NCI-H446 (cell line): ENCODE measurements around the gene TUBD1.
A peak's percentile ranks its signal among the peaks of the same experiment; 100 is the strongest.
"Not testable (repeated sequence)": the region's sequence is repeated elsewhere in the genome, so short reads cannot be mapped to it uniquely, and the experiment has no call there.

Experiments used
- DNase-seq, 2 experiments: peaks; one replicate each; lab custom pipeline; 2025; lab: John Stamatoyannopoulos, UW

The TUBD1 gene

DNA sequence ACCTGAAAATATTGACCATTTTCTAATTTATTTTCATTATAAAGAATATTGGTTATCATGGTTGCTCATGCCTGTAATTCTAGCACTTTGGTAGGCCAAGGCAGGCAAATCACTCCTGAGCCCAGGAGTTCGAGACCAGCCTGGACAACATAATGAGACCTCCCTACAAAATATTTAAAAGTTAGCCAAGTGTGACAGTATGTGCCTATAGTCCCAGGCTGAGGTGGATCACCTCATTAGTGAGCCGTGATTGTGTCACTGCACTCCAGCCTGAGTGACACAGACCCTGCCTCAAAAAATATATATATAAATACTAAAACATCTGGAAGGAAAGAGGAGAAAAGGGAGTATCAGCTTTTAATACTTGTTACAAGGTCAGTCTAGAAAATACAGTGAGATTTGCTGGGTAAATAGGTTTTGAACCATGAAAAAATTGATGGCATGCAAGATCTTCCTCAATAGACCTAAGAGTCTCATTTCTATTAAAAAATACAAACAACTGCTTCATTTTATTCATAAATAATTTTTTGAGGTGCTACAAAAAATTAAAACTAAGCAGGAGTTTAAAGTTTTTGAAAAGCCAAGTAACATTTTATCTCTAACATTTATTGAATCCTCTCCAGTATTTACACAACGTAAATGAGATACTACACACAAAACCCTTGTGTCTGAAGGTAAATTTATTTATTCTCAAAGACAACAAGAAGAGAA is 47.7 kb downstream of the TUBD1 start:
- no peak for DNase-seq

GRCh38 chr17:59842901-59843652 is 49.7 kb downstream of the TUBD1 start:
- no peak for DNase-seq

GRCh38 chr17:59841882-59842263 is 50.9 kb downstream of the TUBD1 start:
- DNase-seq: not testable (repeated sequence)

- DNase-seq: not testable (repeated sequence)
Observed at GRCh38 chr17:59841091-59841881, 51.5 kb downstream of the TUBD1 start.

DNA sequence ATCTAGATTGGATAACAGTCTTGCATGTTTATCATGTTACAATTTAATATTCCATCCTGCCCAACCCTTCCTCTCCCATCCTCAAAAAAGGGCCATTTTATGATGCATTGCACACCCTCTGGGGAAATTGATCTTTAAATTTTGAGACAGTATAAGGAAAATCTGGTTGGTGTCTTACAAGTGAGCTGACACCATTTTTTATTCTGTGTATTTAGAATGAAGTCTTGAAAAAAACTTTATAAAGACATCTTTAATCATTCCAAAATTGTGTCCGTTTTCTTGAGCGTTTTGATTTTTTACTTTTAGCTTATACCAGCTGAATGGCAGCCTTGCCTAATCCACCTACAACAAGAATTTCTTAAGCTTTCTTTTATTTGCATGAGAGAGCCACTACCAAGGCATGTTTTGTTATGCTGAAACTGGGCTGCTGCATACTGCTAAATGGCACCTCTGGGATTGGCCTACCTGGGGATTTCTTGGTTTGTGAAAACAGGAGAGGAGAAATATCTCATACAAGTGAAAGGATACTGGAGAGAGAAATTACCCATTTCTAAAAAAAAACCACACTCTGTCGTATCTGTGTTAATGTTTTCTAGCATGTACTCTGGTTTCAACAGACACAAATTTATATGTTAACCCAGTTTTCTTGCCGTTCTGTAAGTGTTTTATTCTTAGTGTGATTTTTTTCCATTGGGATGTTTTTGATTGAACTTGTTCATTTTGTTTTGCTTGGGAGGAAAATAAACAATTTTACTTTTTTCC is 52.2 kb downstream of the TUBD1 start:
- DNase-seq: no peak

GRCh38 chr17:59839651-59840328 is 53.0 kb downstream of the TUBD1 start:
- DNase-seq: no peak

GRCh38 chr17:59838052-59838916 is 54.5 kb downstream of the TUBD1 start:
- DNase-seq: no peak

- peak in 1 of 2 experiments; percentile 20 for DNase-seq
Observed at GRCh38 chr17:59837308-59838051, 55.3 kb downstream of the TUBD1 start.

- no peak for DNase-seq
Observed at GRCh38 chr17:59832883-59833379, 59.8 kb downstream of the TUBD1 start.

DNA sequence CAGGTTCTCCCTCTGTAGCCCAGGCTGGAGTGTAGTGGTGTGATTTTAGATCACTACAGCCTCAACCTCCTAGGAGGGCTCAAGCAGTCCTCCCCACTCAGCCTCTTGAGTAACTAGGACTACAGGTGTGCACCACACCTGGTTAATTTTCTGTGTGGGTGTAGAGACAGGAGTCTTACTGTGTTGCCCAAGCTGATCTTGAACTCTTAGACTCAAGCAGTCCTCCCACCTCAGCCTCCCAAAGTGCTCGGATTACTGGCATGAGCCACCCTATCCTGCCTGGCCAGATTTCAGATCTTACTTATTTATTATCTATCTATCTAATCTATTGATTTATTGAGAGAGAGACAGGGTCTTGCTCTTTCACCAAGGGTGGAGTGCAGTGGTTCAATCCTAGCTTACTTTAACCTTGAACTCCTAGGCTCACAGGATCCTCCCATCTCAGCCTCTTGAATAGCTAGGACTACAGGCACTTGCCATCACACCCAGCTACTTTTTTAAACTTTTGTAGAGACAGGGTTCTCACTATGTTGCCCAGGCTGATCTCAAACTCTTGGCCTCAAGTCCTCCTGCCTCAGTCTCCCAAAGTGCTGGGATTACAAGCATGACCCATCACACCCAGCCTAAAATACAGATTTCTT is 61.8 kb downstream of the TUBD1 start:
- no peak for DNase-seq

DNA sequence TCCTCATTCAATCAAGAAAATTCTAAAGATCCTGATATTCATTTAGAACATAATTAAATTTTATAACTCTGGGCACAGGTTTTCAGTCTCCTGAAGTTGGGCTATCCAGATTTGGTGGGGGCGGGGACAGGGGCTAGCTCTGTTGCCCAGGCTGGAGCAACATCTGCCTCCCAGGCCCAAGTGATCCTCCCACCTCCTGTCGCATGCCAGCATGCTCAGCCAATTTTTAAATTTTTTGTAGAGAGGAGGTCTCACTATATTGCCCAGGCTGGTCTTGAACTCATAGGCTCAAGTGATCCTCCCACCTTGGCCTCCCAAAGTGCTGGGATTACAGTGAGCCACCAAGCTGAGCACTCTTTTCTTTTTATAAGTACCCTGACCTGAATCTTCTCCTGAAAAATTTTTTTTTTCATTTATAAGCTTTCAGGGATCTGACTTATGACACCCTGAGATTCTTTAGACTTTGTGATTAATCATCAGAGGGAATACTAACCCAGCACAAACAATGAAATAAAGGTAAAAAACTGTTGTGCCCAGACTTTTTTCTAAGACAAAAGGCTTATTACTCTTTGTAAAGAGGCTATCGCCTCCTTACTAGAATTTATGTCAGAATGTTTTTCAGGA is 62.6 kb downstream of the TUBD1 start:
- peak in 1 of 2 experiments; percentile 62 for DNase-seq

DNA sequence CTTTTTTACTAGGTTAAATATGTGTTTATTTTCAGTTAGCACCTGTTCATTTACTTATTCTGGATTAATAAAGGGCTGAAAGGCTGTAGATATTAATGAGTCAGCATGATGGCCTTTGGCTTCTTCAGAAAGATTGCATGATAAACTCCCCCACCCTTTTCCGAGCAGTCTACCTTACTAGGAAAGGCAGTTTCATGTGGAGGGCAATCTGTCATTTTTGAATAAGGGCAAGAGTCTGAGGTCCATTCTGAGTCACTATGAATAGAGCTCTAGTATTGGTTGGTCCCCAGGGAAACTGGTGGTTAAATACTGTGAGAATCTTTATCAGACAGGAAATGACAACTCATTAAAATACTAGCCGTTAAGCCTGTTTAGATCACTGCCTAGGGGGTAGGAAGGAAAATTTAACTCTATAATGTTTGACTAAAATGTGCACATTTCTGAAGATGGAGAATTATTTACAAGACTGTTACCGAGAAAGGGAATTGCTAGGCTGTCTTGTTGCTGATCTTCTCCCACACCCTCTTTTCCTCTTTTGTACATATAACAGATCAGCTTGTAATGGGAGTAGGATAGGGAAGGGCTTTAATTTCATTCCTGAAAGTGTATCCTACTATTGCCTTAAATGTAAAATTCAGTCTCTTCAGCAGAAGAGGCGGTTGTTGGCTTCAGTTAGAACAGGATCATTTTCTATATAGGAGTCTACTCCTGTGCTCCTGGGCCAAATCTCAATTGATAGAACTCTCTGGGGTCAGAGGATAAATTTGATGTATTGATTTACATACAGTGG is 63.3 kb downstream of the TUBD1 start:
- DNase-seq: peak in 1 of 2 experiments; percentile 33

GRCh38 chr17:59828819-59829216 is 63.9 kb downstream of the TUBD1 start:
- not testable (repeated sequence) for DNase-seq

DNA sequence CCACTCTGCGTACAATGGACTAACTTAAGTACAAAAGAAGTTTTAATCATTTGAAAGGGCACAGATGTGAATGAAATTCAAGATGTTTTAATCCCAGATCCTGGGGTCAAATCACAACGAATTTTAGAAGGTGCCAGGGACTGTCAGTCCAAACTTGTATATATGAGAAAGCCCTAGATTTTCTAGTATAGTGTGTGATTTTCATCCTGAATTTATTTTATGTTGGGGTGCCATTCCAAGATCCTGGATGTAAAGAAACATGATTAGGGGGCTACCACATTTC is 64.3 kb downstream of the TUBD1 start:
- DNase-seq: no peak

GRCh38 chr17:59827721-59828477 is 64.8 kb downstream of the TUBD1 start:
- DNase-seq: no peak

GRCh38 chr17:59826706-59827453 is 65.9 kb downstream of the TUBD1 start:
- no peak for DNase-seq
